Measurements from ENCODE around the gene NPAS2. TPM values are rescaled to one million over a fixed set of nuclear protein-coding genes. Genes with fewer than 3 reads are reported as not detected.
A peak's percentile ranks its signal among the peaks of the same experiment; 100 is the strongest.

Gene NPAS2
- total and polyA plus RNA-seq, 12 donors, result 4.7 to 51.3 (median 17.6) TPM

- H3K9me3 ChIP-seq (replicated peaks in 1 of 3), result no peaks in the 10 kb centered on the region
- H3K36me3 ChIP-seq (replicated peaks in 1 of 2), result peaks cover 0 to 32% of the 10 kb centered on the region in 2 donors
- peaks cover 14 to 33% of the 10 kb centered on the region in 2 donors for H3K4me1 ChIP-seq (replicated peaks in 1 of 2)
- peak within 1 kb of the TSS; percentile 60 to 94 (median 82) for H3K4me3 ChIP-seq
- TF ChIP-seq CTCF (IDR thresholded peaks at IDR 0.05) (no peak), POLR2A (IDR thresholded peaks at IDR 0.05) (peak; percentile 65 to 88)
- 1 to 4% (median 3%) methylated on average over 23 to 59 of the region's 59 CpGs for WGBS, 4 donors
- H3K27ac ChIP-seq, result peak within 1 kb of the TSS; percentile 74 to 95 (median 84)
- H3K27me3 ChIP-seq, result no peaks in the 10 kb centered on the region
- DNase-seq, result peak; percentile 97 to 99 (median 98)
- intact Hi-C loops (cut with DNase I), result no loop called here
Measured at GRCh38 chr2:101001691-101002561, 182.0 kb downstream of the NPAS2 start, which contains the start of gene RPL31. Gene RPL31 (plus strand): TSS chr2:101002289. CDS start chr2:101002702, 413 bp downstream.

GRCh38 chr2:101002562-101003277, 182.8 kb downstream of the NPAS2 start:
- WGBS, 4 donors, result 0 to 2% (median 1%) methylated on average over 19 to 26 of the region's 26 CpGs
- Histone ChIP-seq H3K4me1 (replicated peaks in 1 of 2) (peaks cover 14 to 34% of the 10 kb centered on the region in 2 donors), H3K27me3 (no peaks in the 10 kb centered on the region), H3K9me3 (replicated peaks in 1 of 3) (no peaks in the 10 kb centered on the region), H3K27ac (peak overlapping the region; percentile 74 to 95 (median 84)), H3K4me3 (peak overlapping the region; percentile 60 to 94 (median 82)), H3K36me3 (replicated peaks in 1 of 2) (peaks cover 0 to 40% of the 10 kb centered on the region in 2 donors)
- intact Hi-C loops (cut with DNase I), result no loop called here
- TF ChIP-seq CTCF (IDR thresholded peaks at IDR 0.05) (no peak), POLR2A (IDR thresholded peaks at IDR 0.05) (no peak)
- DNase-seq, result peak in 4 of 7 donors; percentile 18 to 62 (median 40)

- intact Hi-C loops (cut with DNase I), result no loop called here
- H3K4me1 ChIP-seq (replicated peaks in 1 of 2), result peaks cover 11 to 29% of the 10 kb centered on the region in 2 donors
- peaks cover 0 to 46% of the 10 kb centered on the region in 2 donors for H3K36me3 ChIP-seq (replicated peaks in 1 of 2)
Measured at GRCh38 chr2:101003278-101003775, 183.4 kb downstream of the NPAS2 start.

More at GRCh38 chr2:101003278-101003775, 183.4 kb downstream of the NPAS2 start:
- no peak for TF ChIP-seq POLR2A (IDR thresholded peaks at IDR 0.05)
- no peak for TF ChIP-seq CTCF (IDR thresholded peaks at IDR 0.05)
- 25 to 31% (median 27%) methylated on average over 12 of the region's 12 CpGs for WGBS, 4 donors
- peak overlapping the region in 4 of 5 donors; percentile 74 to 95 (median 84) for H3K27ac ChIP-seq
- peak in 1 of 7 donors; percentile 17 for DNase-seq
- H3K27me3 ChIP-seq, result no peaks in the 10 kb centered on the region
- no peaks in the 10 kb centered on the region for H3K9me3 ChIP-seq (replicated peaks in 1 of 3)
- H3K4me3 ChIP-seq, result peak overlapping the region in 2 of 4 donors; percentile 71 to 92

Data from adrenal gland (tissue), 12 donors.